H1 (cell line): ENCODE results near the gene TK2. TPM values are rescaled to one million over a fixed set of nuclear protein-coding genes. Genes with fewer than 3 reads are reported as not detected.
"Not testable (repeated sequence)": the region's sequence is repeated elsewhere in the genome, so short reads cannot be mapped to it uniquely, and the experiment has no call there.

Experiments used
- CTCF ChIA-PET: fragments of 300-600 bp; sonication (Branson Sonifier 250); formaldehyde crosslinking; loops from one replicate; lab custom pipeline; 2021; ENCODE audit not compliant: partially characterized antibody; lab: Charles Lee
- POLR2A ChIA-PET: fragments of 300-600 bp; sonication (Branson Sonifier 250); formaldehyde crosslinking; loops from one replicate; lab custom pipeline; 2021; ENCODE audit warnings: inconsistent platforms; ENCODE audit not compliant: partially characterized antibody; lab: Charles Lee
- DNase-seq, 2 experiments: peaks; one replicate each; pipeline versions ENCODE4 v3.0.0 to v3.0.0-alpha.2; 2010 to 2022; ENCODE audit warnings: low spot score in 2 of 2, low read depth in 1 of 2, mixed read lengths in 1 of 2
- FAIRE-seq: peaks from 2 replicates; lab custom pipeline; 2011; peaks lifted over from hg19 to GRCh38; lab: Jason Lieb, UNC
- H2AFZ ChIP-seq: 2 replicates; pipeline ENCODE4 v1.8.1; 2012; ENCODE audit warnings: low read length, inconsistent platforms
- H2AK5ac ChIP-seq: 2 replicates; pipeline ENCODE4 v1.6.1; 2013; ENCODE audit warnings: low read depth, low read length
- H2BK120ac ChIP-seq: replicated peaks from 2 replicates; pipeline ENCODE3; 2013; ENCODE audit warnings: low read depth, low read length, inconsistent platforms
- H2BK12ac ChIP-seq: 2 replicates; pipeline ENCODE4 v1.6.1; 2013; ENCODE audit warnings: low read depth, low read length
- H2BK15ac ChIP-seq: 2 replicates; pipeline ENCODE4 v1.6.1; 2013; ENCODE audit warnings: low read length
- H2BK20ac ChIP-seq: 2 replicates; pipeline ENCODE4 v1.6.1; 2013; ENCODE audit warnings: low read length
- H2BK5ac ChIP-seq: 2 replicates; pipeline ENCODE4 v1.6.1; 2013; ENCODE audit warnings: low read depth, low read length
- H3K14ac ChIP-seq: 2 replicates; pipeline ENCODE4 v1.6.1; 2013; ENCODE audit warnings: inconsistent platforms; ENCODE audit not compliant: insufficient read length
- H3K18ac ChIP-seq: 2 replicates; pipeline ENCODE4 v1.6.1; 2013; ENCODE audit warnings: low read length; ENCODE audit errors: extremely low read depth
- H3K23ac ChIP-seq: 2 replicates; pipeline ENCODE4 v1.6.1; 2013; ENCODE audit warnings: inconsistent platforms; ENCODE audit not compliant: insufficient read length
- H3K23me2 ChIP-seq: 2 replicates; pipeline ENCODE4 v1.6.1; 2013; ENCODE audit warnings: low read depth, low read length
- H3K27ac ChIP-seq: 2 replicates; pipeline ENCODE4 v1.6.1; 2011; ENCODE audit warnings: low read depth, low read length, inconsistent platforms
- H3K27me3 ChIP-seq, 4 experiments: replicated peaks in 1 of 4; 1 replicate in 1 of 4; 2 replicates in 3 of 4; pipeline versions ENCODE4 v1.6.1 to v1.8.1; 2011 to 2013; ENCODE audit warnings: low read length in 3 of 4, mild to moderate bottlenecking in 3 of 4, inconsistent platforms in 2 of 4, mixed read lengths in 2 of 4, moderate library complexity in 1 of 4; ENCODE audit not compliant: control insufficient read depth in 3 of 4, insufficient read depth in 3 of 4; ENCODE audit errors: extremely low read depth in 1 of 4
- H3K36me3 ChIP-seq, 4 experiments: 2 replicates each; pipeline versions ENCODE4 v1.6.1 to v1.8.1; 2011 to 2013; ENCODE audit warnings: mild to moderate bottlenecking in 4 of 4, low read length in 3 of 4, moderate library complexity in 2 of 4, control low read depth in 1 of 4, inconsistent platforms in 1 of 4; ENCODE audit not compliant: insufficient read depth in 4 of 4, control insufficient read depth in 2 of 4
- H3K4ac ChIP-seq: replicated peaks from 2 replicates; pipeline ENCODE3; 2013; ENCODE audit warnings: low read length, low read depth, mixed read lengths, inconsistent platforms; ENCODE audit not compliant: insufficient read length
- H3K4me1 ChIP-seq, 4 experiments: replicated peaks in 1 of 4; 1 replicate in 1 of 4; 2 replicates in 3 of 4; pipeline versions ENCODE4 v1.6.1 to v1.8.1; 2011 to 2013; ENCODE audit warnings: low read length in 3 of 4, inconsistent platforms in 2 of 4, mixed read lengths in 1 of 4; ENCODE audit not compliant: insufficient read depth in 4 of 4, control insufficient read depth in 3 of 4
- H3K4me2 ChIP-seq, 2 experiments: 2 replicates each; pipeline versions ENCODE4 v1.6.1 to v1.8.1; 2011 to 2013; ENCODE audit warnings: low read depth in 2 of 2, low read length in 2 of 2, control low read depth in 1 of 2, inconsistent platforms in 1 of 2, mild to moderate bottlenecking in 1 of 2; ENCODE audit not compliant: insufficient read depth in 1 of 2
- H3K4me3 ChIP-seq, 4 experiments: fragments of 200-600, 300-600 bp in 1 of 4; sonication (generic), shearing (Covaris generic), sonication (Bioruptor Twin) in 1 of 4; 2 replicates each; pipeline versions ENCODE4 v1.5.1 to v1.8.1; 2011 to 2016; ENCODE audit warnings: low read length in 4 of 4, low read depth in 3 of 4, control low read depth in 2 of 4, inconsistent platforms in 2 of 4, mild to moderate bottlenecking in 2 of 4, mixed read lengths in 1 of 4, moderate library complexity in 1 of 4; ENCODE audit not compliant: insufficient read depth in 2 of 4; ENCODE audit errors: extremely low read depth in 1 of 4
- H3K56ac ChIP-seq: replicated peaks from 2 replicates; pipeline ENCODE3; 2013; ENCODE audit warnings: low read depth, mild to moderate bottlenecking, mixed read lengths, low read length, inconsistent platforms; ENCODE audit not compliant: insufficient read length
- H3K79me1 ChIP-seq: 2 replicates; pipeline ENCODE4 v1.6.1; 2013; ENCODE audit warnings: low read depth, low read length, control low read depth
- H3K79me2 ChIP-seq, 2 experiments: 2 replicates each; pipeline versions ENCODE4 v1.6.1 to v1.8.1; 2012 to 2013; ENCODE audit warnings: low read length in 2 of 2, mild to moderate bottlenecking in 2 of 2, inconsistent platforms in 1 of 2; ENCODE audit not compliant: insufficient read depth in 2 of 2, control insufficient read depth in 1 of 2
- H3K9ac ChIP-seq, 4 experiments: replicated peaks in 1 of 4; 1 replicate in 1 of 4; 2 replicates in 3 of 4; pipeline versions ENCODE4 v1.6.1 to v1.8.1; 2011 to 2013; ENCODE audit warnings: low read depth in 3 of 4, low read length in 3 of 4, control low read depth in 2 of 4, mild to moderate bottlenecking in 2 of 4, moderate library complexity in 2 of 4, inconsistent platforms in 1 of 4; ENCODE audit errors: extremely low read depth in 1 of 4
- H3K9me3 ChIP-seq, 2 experiments: 2 replicates each; pipeline versions ENCODE4 v1.6.1 to v1.8.1; 2012 to 2013; ENCODE audit warnings: mild to moderate bottlenecking in 2 of 2, moderate library complexity in 2 of 2, control low read depth in 1 of 2, inconsistent platforms in 1 of 2, low read depth in 1 of 2, low read length in 1 of 2, mixed read lengths in 1 of 2; ENCODE audit not compliant: insufficient read depth in 2 of 2
- H4K20me1 ChIP-seq, 2 experiments: replicated peaks in 1 of 2; 2 replicates each; pipeline versions ENCODE3 to v1.8.1; 2011 to 2013; ENCODE audit warnings: inconsistent platforms in 2 of 2, low read length in 2 of 2, mild to moderate bottlenecking in 1 of 2; ENCODE audit not compliant: insufficient read depth in 2 of 2, control insufficient read depth in 1 of 2
- H4K5ac ChIP-seq: 2 replicates; pipeline ENCODE4 v1.6.1; 2013; ENCODE audit warnings: low read length, low read depth, mixed read lengths, inconsistent platforms; ENCODE audit not compliant: insufficient read length
- H4K8ac ChIP-seq: 2 replicates; pipeline ENCODE4 v1.8.0; 2013; ENCODE audit warnings: mild to moderate bottlenecking, moderate library complexity, low read length, inconsistent platforms; ENCODE audit not compliant: insufficient read depth; ENCODE audit errors: extremely low read depth
- H4K91ac ChIP-seq: replicated peaks from 2 replicates; pipeline ENCODE3; 2013; ENCODE audit warnings: low read length, mixed read lengths, inconsistent platforms; ENCODE audit not compliant: insufficient read length
- HDAC2 ChIP-seq, 2 experiments: fragments of 300-600 bp in 1 of 2; sonication (generic) in 1 of 2; IDR thresholded peaks; 2 replicates each; pipeline ENCODE4 v1.6.1; 2011 to 2012; ENCODE audit warnings: low read depth in 2 of 2, low read length in 2 of 2, mild to moderate bottlenecking in 2 of 2, moderate library complexity in 2 of 2, borderline replicate concordance in 1 of 2, inconsistent platforms in 1 of 2
- TEAD4 ChIP-seq: IDR thresholded peaks from 2 replicates; pipeline ENCODE4 v1.6.1; 2012; ENCODE audit warnings: low read depth, low read length, inconsistent platforms, mixed read lengths
- WGBS, 2 experiments: shearing (Covaris generic) in 1 of 2; methylation state at CpG; one replicate each; pipeline versions ENCODE4 v1.1.6 to v1.1.7; 2013 to 2015; ENCODE audit warnings: low lambda C conversion rate in 2 of 2, mixed read lengths in 2 of 2, inconsistent platforms in 1 of 2, low coverage in 1 of 2, missing lambda C conversion rate in 1 of 2; ENCODE audit not compliant: insufficient replicate concordance in 2 of 2, insufficient coverage in 1 of 2, insufficient read length in 1 of 2; ENCODE audit errors: extremely low coverage in 1 of 2, missing lambda C conversion rate in 1 of 2; 5-methylcytosine and 5-hydroxymethylcytosine counted together
- polyA plus RNA-seq, 7 experiments: library from polyadenylated mRNA; depleted of rRNA in 3 of 7; stranded (reverse) in 5 of 7; unstranded in 2 of 7; fragments of >200 nt in 5 of 7; fragments of 200-250 nt in 2 of 7; gene quantifications; 1 replicate in 5 of 7; 2 replicates in 1 of 7; 4 replicates in 1 of 7; pipeline versions ENCODE4 v1.2.1 to v1.2.3, GENCODE V29; 2011 to 2013; ENCODE audit warnings: missing spikeins in 2 of 7, mixed read lengths in 2 of 7
- total RNA-seq: library from RNA; stranded (reverse); fragmentation: NEBNext Ultra II Directional; extraction: Animal tissue kit (Norgen Biotek cat#: 25700); gene quantifications from 2 replicates; pipeline ENCODE4 v1.2.1, GENCODE V29; 2021

TK2 gene
- total and polyA plus RNA-seq, 2 of the 8 experiments (the other 6 are each of a cell fraction or from before 2014, with no cell fraction given) = 2.7 to 3.6 TPM

DNA sequence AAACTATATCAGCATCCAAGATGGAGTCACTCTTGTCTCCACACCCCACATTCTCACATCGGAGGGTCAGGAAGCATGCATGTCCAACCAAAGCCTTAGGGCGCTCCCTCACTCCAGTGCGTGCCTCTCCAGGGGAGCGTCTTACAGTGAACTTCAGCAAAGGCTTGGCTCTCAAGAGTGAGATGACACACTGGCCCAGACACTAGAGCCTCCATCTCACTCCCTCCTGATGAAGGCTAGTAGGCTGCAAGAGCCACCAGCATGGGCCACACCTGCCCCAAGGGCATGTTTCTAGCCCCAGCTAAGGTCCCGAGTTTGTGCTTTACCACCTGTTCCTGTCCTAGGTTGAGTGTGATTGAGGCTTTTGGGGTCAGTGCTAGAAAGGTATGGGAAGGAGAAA lies 82.3 kb downstream of the TK2 start (continued):
- no peak for TF ChIP-seq HDAC2 (IDR thresholded peaks at IDR 0.05; ENCODE audit: borderline replicate concordance in 1 of 2, low read depth in 2 of 2, low read length in 2 of 2)
- no peak for TF ChIP-seq TEAD4
- TF ChIP-seq, all 59 proteins: peak for 0

DNA sequence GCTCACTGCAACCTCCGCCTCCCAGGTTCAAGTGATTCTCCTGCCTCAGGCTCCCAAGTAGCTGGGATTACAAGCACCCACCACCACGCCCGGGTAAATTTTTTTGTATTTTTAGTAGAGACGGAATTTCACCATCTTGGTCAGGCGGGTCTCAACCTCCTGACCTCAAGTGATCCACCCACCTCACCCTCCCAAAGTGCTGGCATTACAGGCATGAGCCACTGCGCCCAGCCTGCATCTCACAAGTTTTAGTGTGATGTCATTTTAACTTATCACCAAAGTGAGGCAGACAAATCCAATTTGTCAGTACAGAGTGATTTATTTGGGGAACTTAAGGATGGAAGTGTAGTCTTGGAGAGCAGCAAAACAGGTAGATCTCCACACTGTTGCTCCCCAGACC lies 83.3 kb downstream of the TK2 start:
- H4K20me1 ChIP-seq, H3K79me2 ChIP-seq, H4K91ac ChIP-seq, H2BK120ac ChIP-seq, CTCF ChIA-PET, H4K8ac ChIP-seq, H3K27ac ChIP-seq, H2BK12ac ChIP-seq, H3K79me1 ChIP-seq, H4K5ac ChIP-seq, DNase-seq, H3K9ac ChIP-seq, FAIRE-seq, H3K9me3 ChIP-seq, H3K23me2 ChIP-seq, H2AFZ ChIP-seq, H2BK20ac ChIP-seq, H3K4me2 ChIP-seq, H3K4me3 ChIP-seq, H3K23ac ChIP-seq, H2BK5ac ChIP-seq, POLR2A ChIA-PET, H3K14ac ChIP-seq, H3K4me1 ChIP-seq, H3K56ac ChIP-seq, H3K4ac ChIP-seq, H2AK5ac ChIP-seq, H2BK15ac ChIP-seq, H3K18ac ChIP-seq, H3K36me3 ChIP-seq, H3K27me3 ChIP-seq: not testable (repeated sequence)
- 92% methylated on average over 6 of the region's 6 CpGs; no CpG with 5 or more reads in 1 of the 2 experiments for WGBS, 2 experiments
